ENCODE measurements around the gene RCBTB2.

DNA sequence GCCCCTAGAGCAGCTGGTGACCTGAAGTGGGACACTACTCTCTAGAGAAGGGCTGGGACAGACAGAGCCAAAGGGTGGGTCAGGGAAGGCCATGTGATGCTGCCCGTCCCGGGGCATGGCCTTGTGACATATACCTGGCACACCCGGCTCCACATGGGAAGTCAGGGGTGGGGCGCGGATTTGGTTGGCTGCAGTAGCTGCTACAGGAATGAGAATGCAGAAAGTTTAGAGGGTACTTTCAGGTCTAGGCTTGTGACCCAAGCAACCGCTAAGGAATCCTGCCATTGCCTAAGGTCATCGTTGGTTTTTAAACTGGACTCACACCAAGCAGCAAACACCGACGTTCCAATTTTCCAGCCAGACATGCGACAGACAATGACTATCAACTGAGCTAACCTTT lies 25.9 kb downstream of the RCBTB2 start:
- TF ChIP-seq, protein P1, sequence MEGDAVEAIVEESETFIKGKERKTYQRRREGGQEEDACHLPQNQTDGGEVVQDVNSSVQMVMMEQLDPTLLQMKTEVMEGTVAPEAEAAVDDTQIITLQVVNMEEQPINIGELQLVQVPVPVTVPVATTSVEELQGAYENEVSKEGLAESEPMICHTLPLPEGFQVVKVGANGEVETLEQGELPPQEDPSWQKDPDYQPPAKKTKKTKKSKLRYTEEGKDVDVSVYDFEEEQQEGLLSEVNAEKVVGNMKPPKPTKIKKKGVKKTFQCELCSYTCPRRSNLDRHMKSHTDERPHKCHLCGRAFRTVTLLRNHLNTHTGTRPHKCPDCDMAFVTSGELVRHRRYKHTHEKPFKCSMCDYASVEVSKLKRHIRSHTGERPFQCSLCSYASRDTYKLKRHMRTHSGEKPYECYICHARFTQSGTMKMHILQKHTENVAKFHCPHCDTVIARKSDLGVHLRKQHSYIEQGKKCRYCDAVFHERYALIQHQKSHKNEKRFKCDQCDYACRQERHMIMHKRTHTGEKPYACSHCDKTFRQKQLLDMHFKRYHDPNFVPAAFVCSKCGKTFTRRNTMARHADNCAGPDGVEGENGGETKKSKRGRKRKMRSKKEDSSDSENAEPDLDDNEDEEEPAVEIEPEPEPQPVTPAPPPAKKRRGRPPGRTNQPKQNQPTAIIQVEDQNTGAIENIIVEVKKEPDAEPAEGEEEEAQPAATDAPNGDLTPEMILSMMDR (IDR thresholded peaks at IDR 0.05): no peak
- TF ChIP-seq POLR2A (IDR thresholded peaks at IDR 0.05) (no peak), POLR2AphosphoS5 (IDR thresholded peaks at IDR 0.05) (peak in 1 of 3 donors; percentile 18)

Measured in breast epithelium (tissue), 3 donors.